NCI-H82 treated with DMSO at 0.1 percent for 48 hours (cell line): ENCODE data around the gene GNAT1.

Experiments
- DNase-seq: peaks from one replicate; lab custom pipeline; 2025; ENCODE audit not compliant: unreplicated experiment; lab: John Stamatoyannopoulos, UW

The GNAT1 gene

DNA sequence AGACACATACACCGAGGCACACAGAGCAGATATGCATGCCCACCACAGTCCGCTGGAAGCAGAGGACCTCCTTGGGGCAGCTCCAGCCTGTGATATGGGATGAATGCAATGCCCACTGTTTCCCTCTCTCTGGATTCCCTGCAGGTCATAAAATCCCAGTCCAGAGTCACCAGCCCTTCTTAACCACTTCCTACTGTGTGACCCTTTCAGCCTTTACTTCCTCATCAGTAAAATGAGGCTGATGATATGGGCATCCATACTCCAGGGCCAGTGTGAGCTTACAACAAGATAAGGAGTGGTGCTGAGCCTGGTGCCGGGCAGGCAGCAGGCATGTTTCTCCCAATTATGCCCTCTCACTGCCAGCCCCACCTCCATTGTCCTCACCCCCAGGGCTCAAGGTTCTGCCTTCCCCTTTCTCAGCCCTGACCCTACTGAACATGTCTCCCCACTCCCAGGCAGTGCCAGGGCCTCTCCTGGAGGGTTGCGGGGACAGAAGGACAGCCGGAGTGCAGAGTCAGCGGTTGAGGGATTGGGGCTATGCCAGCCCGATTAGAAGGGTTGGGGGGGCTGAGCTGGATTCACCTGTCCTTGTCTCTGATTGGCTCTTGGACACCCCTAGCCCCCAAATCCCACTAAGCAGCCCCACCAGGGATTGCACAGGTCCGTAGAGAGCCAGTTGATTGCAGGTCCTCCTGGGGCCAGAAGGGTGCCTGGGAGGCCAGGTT lies at the start of gene GNAT1:
Gene GNAT1, plus strand, starts transcription at position 675 of the 725 bp plus-strand sequence. CDS start 116 bp downstream, outside the sequence.
- DNase-seq, result no peak

DNA sequence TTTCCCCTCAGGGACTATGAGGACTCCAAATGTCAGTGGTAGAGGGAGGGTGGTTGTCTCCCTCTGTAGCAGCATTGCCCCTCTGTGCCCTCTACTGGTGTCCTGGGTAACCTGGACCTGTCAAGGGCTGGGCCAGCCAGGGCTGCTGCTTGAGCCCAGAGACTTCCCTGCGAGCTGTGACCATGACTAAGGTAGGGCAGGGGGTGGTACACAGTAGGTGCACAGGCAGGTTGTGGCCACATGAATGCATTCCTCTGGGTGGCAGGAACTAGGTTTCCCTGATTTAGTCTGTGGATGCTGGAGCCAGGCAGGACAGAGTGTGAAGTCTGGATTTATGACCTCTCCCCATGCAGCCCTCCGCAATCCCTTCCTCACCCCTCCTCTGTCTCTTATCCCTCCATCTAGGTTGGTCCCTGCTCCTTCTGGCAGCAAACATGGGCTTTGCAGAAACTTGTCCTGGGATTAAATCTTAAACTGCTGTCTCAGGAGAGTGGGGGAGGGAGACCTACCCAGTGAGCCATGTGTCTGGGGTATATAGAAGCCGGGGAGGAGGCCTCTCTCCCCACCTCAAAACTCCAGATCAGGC lies 45.0 kb upstream of the GNAT1 start:
- peak; percentile 95 for DNase-seq

DNA sequence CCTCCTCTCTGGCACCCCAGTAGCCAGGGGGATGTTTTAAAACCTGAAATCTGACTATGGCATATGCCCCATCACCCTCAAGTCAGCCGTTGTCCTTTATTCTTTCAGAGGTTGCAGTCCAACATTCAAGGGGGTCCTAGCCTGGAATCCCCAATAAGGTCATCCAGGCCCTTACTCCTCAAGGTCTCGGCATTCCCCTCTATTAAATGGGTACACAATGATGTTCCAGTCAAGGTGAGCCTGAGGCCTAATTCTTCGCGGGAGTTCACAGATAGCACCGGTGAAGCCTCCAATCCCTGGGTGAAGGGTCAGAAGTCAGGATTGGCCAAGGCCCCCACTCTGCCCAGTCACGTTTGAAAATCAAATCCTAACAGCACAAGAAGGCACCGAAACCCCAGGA lies 44.4 kb upstream of the GNAT1 start:
- DNase-seq, result no peak

DNA sequence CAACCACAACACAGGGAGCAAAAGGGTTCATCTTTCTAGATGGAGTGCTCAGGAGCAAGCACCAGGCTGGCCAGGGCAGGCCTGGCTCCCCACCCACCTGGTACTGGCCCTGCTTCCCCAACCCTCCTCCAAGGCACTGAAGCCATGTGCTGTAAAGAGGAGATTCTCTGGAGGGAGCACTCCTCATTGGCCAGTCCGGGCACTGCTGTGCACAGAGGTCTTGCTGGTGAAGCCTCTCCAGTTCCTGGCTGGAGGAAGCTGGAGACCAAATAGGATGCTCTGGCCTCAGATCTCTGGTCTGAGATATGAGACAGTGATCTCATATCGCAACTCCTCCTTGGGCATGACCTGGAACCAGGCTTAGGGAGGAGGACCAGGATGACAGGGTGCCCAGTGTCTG lies 44.0 kb upstream of the GNAT1 start:
- DNase-seq, result no peak

DNA sequence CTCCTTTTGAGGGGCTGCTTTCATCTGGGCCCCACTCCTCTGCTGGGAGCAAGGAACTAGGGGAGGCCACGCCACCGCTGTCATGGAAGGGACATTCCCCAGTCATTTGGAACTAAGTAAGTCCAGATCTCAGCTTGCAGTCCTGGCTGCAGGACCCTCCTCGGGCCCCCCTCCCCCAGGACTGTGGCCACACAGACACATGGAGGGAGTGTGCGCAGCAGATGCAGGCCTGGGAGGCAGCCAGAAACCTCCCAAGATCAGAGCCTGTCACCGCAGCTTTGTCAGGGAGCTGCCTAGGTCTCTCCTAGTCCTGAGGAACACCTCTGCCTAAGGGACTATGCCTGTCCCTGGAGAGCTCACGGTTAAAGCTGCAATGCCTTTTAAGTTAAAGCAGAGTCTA lies 43.5 kb upstream of the GNAT1 start:
- no peak for DNase-seq

DNA sequence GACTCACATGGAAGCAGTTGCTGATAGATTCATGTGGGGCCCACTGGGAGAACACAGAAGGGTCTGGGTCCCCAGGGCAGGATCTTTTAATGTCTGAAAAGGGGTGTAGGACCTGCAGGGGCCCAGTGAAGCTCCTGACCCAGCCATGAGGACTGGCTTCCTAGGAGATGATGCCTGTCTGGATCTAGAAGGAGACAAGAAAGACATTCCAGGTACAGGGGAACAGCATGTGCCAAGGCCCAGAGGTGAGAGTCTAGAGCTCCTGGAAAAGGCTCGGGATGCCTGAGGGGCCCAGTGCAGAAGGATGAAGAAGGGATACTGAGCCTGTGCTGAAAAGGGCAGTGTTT lies 41.0 kb upstream of the GNAT1 start:
- DNase-seq, result no peak

DNA sequence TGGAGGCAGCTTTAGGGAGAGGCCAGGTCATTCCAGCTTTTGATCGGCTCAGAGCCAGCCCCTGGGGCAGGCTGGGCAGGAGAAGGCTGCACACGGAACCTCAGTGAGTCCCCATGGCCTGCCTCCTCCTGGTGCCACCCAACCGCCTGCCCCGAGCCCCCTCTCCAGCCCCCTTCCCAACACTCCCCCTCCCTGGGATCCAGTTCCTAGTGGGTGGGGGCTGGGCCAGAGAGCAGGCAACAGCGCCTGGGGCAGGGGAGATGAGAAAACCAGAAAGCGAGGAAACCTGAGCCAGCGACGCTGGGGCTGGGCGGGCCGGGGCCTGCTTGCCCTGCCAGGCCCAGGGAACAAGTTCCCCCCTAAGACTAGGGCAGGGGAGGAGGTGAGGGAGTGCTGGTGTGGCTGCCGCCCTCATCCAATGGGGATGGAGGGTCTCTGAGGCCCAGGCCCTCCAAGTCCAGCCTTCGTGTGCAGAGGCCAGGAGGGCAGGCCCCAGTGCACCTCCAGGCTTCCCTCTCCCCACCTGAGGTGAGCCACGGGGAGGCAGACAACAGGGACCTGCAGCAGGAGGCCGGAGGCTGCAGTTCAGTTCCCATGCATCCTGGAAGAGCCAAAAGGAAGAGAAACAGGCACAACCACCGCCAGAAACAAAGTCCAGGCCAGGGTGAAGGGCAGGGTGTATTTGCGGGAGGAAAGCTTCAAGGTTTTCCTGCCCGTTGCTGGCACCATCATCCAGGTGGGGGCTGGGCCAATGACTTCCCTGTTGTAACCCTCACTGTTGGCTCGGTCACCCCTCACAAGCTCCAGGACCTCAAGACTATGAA lies 40.3 kb upstream of the GNAT1 start:
- no peak for DNase-seq

DNA sequence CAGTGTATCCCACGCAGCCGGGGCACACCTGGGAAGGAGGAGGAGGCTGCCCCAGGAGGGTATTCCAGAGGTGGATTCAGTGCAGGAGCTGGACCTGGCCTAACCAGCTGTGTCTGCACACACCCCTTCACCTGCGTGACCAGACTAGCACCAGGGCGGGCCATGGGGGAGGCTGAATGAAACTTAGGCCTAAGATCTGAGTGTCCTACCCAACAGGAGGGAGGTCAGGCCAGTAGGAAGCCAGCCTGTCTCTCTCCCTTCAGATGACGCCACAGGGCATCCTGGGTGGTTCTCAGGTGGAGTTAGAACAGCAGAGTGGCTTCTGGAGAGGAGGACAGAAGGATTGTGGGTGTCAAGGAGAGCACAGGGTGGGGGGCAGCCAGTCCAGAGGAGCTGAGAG lies 39.7 kb upstream of the GNAT1 start:
- no peak for DNase-seq

DNA sequence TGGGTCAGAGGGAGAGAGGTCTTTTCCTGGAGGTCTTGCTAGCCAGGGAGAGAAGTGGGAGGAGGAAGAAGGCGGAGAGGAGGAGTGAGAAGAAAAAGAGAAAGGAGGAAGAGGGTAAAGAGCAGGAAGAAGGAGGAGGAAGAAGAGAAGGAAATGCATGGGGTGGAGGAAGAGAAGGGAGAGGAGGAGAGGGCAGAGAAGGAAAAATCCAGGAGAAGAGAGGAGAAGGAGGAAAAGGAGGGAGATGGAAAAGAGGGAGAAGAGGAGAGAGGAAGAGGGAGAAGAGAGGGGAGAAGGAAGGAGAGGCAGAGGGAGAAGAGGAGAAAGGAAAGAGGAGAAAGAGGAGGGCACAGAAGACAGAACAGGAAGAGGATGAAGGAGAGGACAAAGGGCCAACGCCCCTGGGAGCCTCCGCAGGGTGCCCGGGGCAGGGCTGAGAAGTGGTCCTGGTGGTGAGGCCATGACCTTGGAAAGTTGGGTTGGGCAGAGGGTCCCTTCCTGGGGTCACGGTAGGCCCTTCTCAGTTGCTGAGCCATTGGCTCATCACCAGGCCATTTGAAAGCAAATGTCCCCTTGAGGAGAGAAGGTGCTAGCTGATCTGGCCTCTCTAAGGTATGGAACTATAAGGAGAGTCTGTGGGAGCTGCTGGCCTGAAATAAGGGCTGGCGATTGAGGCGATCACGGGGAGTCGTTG lies 37.5 kb upstream of the GNAT1 start:
- DNase-seq, result no peak

DNA sequence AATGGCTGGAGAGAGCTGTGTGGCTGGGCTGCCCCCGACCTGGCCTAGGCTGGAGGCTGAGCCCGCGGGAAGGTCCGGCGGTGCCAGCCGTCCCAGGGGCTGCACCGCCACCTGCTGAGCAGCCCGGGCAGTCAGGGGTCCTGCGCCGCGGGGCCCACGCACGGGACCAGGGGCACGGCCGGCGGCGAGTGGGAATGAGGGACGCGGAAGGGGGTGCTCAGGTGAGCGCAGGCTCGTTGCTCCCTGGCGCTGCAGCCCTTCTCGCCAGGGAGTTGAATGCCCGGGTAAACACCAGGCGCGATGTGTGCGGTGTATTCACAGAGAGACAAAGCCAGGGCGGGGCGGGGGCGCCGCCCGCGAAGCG lies 37.0 kb upstream of the GNAT1 start:
- no peak for DNase-seq

DNA sequence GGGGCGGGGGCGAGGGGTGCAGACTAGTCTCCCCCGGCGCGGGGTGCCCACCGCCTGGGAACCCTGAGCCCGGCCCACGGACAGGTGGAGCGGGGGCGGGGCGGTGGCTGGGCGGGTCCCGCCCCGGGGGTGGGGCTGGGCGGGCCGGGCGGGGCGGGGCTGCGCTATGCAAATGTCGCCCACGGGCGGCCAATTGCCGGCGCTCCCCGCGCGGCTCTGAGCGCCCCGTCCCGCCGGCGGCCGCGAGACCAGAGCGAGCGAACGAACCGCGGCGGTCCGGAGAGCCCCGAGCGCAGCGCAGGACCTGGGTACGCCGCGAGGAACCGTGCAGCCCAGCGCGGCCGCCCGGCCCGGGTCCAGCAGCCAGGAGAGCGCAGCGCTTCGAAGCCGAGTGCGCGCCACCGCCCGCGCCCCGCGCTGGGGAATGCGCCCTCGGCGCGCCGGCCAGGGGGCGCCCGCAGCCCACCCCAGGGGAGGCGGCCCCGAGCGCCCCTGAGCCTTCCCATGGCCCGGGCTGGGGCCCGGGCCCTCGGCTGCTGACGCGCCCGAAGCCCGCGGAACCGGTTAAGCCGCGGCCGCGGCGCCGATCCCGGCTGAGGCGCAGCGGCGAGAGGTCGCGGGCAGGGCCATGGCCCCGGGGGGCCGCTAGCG lies 36.4 kb upstream of the GNAT1 start, which contains the start of gene SEMA3F:
Gene SEMA3F, plus strand, starts transcription at position 485 of the 651 bp plus-strand sequence. CDS start 4,299 bp downstream, outside the sequence.
- no peak for DNase-seq

DNA sequence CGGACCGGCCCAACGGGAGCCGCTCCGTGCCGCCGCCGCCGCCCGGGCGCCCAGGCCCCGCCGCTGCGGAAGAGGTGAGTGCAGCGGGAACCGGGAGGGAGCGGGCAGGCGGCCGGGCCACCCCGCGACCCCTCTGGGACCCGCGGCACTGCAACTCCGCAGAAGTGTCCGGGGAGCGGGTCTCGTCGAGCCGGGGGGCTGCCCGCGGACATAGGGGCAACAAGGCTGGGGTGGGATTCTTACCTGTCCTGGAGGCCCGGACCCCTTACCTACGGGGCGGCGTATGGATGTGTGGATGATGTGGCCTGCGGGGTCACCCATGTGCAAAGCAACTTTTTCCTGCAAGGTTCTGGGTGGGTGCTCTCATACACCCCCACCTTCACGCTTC lies 35.9 kb upstream of the GNAT1 start:
- DNase-seq, result no peak

DNA sequence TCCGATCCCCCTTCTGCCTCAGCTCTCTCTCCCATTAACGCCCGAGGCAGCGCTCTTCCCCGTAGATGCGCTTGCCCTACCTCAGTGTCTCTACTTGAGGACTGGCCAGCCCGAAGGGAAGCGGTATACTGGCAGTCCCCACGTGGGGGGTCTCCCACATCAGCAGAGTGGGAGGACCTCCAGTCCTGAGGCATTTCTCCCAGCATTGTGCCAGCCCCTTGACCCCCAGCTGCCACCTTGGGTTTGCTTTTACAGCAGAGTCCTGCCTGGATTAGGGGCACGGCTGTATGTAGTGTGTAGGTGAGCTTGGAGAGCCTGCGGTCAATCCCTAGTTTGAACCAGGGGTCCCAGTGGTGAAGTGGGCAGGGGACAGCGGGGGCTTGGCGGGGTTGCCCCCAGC lies 35.5 kb upstream of the GNAT1 start:
- no peak for DNase-seq

DNA sequence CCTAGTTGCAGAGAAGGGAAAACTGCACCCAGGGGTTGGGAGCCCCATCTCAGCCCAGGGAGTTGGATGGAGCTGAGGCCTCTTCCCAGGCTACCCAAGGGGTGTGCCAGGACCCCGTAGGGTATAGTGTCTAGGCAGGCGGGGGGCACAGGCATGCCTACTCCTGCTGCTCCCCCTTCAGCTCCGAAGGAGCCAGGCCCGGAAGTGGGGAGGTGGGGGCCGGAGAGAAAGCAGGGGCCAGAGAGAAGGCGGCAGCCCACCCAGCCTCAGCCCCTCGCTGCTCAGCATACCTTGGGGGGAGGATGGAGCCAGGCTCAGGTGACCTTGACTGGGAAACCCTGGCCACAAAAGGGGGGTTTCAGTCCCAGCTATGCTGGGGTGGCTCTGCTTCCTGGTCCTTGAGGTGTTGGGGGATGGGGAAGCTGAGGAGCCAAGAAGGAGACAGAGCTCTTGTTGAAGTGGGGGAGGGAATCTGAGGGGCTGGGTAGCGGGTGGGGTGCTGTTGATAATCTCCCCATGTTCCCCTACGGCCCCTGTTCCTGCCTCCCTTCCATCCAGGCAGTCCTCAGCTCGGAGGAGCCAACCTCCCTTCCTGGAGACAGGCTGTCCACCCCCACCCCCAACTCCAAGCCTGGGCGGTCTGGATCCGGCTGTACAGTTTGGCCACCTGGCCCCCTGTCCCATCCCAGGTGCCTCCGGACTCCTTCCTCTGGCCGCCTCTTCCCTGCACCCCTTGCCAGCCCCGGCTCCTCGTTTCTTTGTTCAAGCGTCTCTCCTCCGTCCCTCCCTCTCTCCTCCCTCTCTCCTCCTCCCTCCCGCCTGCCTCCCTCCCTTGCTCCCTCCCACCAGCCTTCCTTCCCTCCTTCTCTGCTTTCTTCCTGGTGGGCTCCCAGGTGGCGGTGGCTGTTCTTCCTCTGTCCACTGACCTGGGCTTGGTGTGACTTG lies 34.6 kb upstream of the GNAT1 start:
- DNase-seq, result no peak

DNA sequence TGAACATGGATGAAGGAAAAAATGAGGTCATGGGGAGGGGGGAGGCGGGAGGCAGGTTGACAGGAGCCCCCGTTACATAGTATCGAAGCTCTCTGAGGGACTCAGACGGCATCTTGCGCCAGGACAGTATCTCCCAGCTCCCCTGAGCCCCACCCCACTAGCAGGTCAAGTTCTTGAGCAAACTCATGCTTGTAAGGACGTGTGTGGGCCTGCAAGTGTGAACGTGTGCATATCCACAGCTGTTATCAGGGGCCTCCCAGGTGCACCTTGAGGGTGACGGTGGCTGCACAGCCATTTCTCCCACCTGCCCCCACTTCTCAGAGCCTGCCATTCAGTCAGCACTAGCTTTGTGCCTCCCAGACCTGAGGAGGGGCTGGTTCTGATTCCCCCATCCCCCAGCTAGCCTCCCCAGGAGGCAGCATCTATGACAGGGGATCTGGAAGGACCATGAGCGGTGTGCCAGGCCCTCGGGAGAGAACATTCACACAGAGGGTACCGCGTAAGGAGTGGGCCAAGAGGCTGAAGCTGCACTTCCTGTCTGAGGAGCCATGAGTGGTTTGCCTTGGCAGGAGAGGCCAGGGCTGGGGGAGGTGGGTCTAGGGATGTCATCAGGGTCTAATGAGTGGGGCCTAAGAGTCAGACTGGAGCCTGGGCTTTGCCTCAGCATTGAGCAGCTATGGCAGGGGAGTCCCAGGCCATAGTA lies 33.4 kb upstream of the GNAT1 start:
- DNase-seq, result no peak

DNA sequence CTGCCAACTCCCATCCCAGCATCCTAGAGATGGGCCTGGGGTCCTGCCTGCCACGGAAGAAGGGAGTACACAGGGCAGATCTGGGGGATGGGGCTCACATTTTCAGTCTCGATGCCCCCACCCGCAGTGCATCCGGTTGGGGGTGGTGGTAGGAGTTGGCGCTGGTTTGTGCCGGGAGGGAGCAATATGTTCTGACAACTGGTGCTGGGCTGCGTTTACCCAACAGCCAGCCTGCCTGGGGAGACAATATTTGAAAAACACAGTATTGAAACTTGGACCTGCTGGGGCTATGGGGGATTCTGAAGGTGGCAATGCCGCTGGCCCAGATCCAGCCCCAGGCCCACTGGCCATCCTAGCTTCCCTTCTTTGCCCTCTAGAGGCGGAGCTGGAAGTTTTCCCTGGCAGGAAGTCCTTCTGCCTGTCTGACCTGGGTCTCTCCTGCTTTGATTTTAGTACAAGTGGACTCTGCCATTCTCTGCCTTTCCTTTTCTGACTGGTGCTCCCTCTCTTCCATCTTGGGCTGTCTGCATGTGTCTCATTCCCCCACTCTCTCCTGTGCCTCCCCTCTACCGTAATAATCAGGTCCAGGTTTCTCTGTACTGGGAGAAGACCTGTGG lies 32.8 kb upstream of the GNAT1 start:
- no peak for DNase-seq

DNA sequence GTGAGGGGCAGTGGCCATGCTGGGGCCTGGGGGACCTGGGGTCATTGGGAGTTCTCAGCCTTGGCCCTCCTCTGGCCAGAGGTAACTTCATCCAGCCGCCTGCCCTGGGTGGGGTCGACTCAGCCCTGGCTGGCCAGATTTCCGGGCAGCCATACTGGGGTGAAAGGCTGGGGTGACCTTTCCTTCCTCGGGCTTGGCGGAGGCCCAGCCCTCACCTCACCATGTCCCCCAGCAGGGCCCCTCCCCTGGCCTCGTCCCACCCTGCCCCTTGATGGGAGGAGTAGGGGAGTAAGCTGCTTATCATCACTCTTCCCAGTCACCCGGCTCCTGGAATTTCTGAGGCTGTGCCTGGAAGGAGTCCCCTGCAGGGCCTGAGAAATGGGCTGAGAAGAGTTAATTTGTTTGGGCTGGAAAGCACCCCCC lies 30.8 kb upstream of the GNAT1 start:
- no peak for DNase-seq

DNA sequence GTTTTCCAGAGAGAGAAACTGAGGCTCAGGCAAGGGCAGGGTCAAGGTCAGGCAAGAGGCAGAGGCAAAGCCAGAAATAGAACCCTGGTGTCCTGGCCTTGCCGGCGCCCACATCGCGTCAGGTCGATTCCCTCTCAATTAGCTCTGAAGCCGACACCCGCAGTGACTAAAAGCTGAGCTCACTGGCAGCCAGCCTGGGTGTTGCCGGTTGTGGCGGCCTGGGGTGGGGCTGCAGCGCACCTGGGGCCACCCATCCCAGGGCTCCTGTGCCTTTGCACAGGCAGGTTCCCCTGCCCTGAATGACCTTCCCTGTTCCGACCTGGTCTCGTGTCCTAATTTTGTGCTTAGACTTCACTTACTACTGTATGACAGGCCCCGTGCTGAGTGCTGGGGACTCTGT lies 30.1 kb upstream of the GNAT1 start:
- no peak for DNase-seq
